Stimulated activated CD4-positive, alpha-beta T cell treated with anti-CD3 and anti-CD28 coated beads, Interleukin-1b, Interleukin-23, amount 100 ng/mL, for 24 hours (primary cell): ENCODE measurements around the gene SURF4.

Experiments used
- DNase-seq, 4 experiments: peaks; one replicate each; pipeline ENCODE4 v3.0.0-alpha.2; 2020; ENCODE audit warnings: low read depth in 4 of 4, low spot score in 1 of 4

Gene SURF4

DNA sequence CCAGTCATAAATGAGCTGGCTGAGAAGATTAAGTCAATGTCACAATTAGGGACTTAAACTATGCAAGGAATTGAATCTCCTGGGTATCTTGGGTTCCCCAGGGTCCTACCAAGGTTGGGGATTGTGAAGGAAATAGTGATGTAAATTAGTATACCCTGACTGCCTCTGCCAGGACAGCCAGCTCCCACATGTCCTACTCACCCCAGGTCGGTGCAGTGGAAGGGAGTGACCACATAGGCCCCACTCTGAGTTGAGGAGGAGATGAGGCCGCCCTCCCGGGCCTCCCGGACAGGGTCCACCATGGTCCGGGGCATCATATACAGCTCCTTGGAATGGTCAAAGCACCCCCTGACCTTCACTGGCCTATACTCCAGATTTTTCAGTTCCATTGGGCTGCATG lies 22.3 kb downstream of the SURF4 start:
- no peak for DNase-seq

DNA sequence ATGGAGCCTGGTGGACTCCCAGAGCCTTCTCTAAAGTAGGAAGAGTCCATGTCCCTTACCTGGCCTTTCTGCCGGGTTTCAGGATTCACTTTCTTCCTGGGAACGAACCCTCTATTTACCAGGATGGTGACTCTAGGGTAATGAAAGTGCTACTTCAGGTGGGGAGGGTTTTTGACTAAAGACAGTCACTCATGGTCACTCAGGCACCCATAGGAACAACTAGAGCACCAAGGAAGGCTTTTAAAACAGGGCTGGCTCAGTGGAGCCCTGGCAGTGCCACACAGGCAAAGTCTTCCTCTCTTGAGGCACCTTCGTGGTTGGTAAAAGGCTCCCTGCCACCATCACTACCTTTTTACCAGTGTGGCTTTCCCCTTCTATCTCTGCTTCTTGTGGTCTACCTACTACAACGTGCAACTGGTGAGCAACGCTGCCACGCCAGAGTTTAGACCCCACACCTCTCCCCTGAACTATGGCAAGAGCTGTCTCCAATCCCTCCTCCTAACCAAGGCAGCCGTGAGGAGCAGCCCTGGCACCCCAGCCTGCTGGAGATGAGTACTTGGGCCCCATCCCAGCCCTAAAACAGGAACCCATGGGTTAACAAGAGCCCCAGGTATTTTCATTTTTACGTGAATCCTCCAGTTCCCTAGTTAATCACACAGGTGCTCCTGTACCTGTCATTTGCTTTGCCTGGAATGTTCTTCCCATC lies 23.1 kb downstream of the SURF4 start:
- DNase-seq, result no peak

DNA sequence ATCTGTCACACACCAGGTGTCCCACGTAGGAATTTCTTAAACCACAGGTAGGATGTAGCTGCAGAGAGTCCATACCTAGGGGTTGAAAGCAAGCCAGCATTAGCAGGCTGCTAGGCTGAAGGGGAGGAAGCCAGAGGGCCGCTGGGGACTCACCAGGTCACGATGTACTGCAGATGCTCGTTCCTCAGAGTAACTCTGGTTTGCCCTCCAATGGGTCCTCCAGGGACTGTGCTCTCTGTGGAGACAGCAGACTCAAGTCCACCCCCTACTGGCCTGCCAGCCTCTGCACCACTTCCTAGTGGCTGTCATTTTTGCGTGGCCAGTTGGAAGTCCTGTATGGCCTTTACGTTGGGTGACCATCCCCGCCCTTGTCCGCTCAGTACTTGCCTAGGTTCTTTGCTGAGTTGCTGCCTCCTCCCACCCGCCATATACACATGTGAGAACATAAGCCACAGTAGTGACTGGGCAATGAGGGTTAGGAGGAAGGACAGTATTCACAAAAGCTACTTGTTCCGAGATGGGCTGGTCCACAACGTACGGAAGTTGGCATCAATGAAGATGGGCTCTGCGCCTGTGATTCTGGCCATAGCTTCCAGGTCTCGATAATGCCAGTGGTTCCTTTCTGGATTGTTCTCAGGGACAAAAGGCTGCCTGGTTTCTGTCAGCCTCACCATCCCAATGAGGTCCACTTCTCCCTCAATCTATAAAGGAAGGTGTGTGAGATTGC lies 23.8 kb downstream of the SURF4 start:
- DNase-seq, result no peak

DNA sequence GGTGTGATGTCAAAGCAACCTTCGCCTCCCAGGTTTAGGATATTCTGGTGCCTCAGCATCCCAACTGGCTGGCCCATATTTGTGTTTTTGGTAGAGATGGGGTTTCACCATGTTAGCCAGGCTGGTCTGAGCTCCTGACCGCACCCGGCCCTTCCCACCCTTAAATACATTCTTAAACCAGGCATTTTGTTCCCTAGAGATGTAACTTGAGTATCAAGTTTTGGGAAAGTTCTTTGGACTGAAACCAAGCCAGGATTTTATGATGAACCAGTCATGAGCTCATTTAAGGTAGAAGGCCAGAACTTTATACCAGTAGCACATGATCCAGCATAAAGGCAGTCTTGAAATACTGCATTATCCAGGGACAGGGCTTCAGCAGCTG lies 24.3 kb downstream of the SURF4 start:
- DNase-seq, result no peak

DNA sequence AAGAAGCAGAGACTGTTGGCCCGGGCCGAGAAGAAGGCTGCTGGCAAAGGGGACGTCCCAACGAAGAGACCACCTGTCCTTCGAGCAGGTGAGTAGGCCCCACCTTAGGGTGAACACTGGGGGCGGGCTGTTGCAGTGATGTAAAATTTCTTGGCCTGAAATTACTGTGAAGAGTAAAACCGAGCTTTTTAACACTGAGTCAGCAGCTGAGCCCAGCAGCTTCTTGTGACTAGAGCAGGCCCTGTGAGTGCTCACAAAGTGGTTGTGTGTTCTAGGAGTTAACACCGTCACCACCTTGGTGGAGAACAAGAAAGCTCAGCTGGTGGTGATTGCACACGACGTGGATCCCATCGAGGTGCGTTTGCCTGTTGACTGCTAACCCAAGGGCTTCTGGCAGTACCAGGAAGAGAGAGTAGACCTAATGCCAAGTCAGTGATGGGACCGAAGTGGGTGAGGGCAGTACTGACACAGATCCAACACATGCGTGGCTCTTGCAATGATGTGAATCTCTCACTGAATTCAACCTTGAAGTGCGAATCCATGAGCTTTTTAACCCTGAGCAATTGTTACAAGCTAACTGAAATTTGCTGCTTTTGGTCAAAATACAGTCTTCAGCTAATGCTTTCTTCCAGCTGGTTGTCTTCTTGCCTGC lies 25.8 kb downstream of the SURF4 start:
- no peak for DNase-seq

DNA sequence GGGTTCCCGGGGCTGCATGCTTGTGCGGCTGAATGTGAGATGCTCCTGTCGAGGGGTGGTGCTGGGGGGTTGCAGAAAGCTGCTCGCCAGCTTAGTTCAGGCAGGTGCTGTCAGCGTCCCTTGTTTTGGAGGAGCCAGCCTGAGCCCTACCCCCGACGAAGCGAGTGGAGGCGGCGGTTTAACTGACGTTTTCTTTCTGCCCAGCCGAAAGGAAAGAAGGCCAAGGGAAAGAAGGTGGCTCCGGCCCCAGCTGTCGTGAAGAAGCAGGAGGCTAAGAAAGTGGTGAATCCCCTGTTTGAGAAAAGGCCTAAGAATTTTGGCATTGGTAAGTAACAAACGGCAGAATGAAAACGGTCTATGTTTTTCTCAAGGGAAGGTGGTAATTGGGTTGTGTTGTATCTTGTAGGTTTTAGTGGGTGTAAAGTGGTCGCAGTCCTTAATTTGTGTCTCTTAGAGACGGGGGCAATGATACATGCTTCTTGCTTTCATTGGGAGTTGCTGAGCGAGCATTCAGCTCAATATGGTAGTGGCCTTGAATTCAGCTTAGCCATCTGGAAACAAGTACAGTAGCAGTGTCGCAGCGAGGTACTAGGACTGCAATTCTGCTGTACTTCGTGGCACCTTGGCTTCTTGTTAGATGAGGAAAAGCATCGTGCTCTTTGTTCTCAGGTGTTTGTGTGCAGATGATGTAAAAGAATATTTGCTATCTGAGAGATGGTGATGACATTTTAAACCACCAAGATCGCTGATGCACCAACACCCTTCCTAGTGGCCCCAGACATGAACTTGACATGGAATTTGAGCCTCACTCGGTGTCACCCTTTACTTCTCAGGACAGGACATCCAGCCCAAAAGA lies 26.9 kb downstream of the SURF4 start:
- DNase-seq, result no peak

DNA sequence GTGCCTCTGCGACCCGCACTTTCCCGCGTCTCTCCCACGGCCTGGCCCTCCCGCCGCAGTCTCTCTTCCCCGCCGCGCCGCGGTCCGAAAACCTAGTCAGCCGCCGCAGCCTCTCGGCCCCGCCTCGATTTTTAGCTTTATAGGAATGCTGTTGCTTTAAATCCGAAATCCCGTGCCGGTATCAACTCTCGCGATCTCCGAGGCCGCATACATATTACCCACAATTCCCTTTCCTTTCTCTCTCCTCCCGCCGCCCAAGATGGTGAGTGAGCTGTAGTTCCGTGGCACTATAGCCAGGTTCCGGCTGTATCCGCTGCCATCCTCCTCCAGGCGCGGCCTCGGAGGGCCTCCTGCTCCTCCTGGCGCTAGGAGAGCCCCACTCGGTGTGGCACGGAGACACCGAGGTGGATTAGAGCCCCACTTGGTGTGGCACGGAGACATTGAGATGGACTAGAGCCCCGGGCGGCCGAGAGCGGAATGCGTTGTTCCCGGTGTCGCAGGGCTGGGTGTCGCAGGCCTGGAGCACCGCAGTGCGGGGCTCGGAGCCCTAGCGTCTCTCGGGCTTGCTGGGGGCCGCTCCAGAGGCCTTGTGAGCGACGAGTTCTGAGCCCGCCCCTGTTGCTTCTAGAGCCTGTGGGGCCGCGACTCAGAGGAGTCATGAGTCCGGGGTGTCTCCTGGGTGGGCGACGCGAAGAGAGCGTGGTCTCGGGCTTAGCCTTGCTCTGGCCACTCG lies 27.7 kb downstream of the SURF4 start, which contains the start of the genes MED22 and RPL7A:
TSS of gene MED22 (minus strand) at position 147 of the 733 bp plus-strand sequence. CDS start 1,469 bp downstream, outside the sequence.
TSS of gene RPL7A (plus strand) at position 234 of the 733 bp plus-strand sequence. CDS start at position 260, 26 bp downstream.
- DNase-seq, result peak; percentile 71 to 89 (median 86)

DNA sequence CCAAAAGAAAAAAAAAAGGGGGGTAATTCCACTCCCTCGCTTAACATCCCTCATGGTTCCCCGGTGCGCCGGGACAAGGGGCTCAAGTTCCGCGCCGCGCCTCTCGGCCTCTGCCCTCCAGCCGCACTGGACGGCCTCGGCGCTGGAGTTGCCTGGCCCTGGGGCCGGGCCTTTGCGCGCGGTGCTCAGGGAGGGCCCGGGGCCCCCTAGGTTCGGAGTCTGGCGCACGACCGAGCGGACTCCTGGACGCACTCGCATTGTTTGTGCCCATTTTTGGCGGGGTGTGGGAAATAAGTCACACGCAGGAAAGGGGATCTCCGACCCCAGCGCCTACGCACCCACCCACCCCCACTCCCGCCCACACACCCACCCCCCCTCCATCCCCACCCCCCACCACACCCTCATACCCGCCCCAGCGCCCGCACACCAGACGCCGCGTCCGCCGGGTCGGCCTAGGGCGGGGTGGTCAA lies 28.3 kb downstream of the SURF4 start:
- DNase-seq, result no peak

DNA sequence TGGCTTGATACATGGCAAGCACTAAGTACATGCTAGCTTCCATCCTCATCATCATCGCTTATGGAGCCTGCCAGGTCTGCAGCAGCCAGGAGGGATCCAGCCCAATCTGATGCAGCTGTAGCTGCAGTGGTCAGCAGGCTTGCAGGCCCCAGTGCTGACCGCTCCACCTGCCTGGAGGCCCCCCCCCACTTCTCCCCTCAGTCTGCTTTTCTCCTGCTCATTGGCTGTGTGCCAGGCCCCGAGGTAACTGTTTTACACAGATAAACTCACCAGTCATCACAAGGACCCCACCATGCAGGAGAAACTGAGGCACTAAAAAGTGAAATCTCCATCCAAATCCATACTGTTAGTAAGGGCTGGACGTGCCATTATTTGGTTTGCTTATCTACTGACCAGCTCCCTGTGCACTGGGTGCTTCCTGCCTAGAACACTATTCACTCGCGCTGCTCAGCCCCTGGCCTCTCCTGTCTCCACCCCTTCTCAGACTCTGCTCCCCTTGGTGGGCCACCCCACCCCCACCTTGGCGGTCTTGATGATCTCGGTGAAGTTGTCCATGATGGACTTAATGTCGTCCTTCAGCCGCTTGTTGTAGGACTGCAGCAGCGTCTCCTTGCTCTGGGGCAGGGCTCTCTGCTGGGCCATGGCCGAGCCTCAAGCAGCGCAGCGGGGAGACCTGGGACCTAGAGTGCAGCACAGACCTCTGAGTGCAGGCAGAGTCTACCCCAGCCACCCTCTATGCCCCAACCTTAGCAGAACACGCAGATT lies 29.7 kb downstream of the SURF4 start:
- no peak for DNase-seq

DNA sequence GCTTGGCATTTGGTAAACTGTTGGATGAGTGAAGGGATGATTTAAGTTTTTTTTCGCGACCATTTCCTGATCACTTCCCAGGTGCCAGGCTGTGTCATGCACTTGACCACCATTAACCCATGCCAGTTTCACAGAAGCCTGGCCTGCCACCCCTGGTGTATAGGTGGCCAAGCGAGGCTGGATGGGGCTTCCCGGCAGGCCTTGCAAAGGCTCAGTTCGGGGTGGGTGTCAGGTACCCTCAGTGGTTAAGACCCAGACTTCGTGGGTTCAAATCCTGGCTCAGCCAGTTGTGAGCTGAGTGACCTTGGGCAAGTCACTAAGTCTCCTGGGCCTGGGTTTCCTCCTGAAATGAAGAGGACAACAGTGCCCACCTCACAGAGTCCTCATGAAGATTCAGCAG lies 30.3 kb downstream of the SURF4 start:
- DNase-seq, result no peak

DNA sequence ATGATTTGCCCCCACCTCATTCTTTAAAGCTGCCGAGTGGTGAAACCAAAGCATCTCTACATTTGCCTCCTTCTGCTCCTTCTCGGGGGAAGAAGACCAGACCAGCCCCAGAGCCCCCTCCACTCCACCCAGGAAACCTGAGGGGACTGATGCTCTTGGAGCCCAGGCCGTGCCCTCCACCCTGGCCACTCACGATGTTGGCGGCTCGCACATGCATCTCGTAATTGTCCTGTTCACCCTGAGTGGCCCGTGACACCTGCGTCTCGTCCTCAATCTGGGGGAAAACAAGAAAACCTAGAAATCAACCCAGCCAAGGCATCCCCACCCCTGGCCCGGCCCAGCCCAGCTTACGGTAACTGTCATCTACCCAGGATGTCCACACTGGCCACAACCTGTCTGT lies 30.9 kb downstream of the SURF4 start:
- DNase-seq, result no peak

DNA sequence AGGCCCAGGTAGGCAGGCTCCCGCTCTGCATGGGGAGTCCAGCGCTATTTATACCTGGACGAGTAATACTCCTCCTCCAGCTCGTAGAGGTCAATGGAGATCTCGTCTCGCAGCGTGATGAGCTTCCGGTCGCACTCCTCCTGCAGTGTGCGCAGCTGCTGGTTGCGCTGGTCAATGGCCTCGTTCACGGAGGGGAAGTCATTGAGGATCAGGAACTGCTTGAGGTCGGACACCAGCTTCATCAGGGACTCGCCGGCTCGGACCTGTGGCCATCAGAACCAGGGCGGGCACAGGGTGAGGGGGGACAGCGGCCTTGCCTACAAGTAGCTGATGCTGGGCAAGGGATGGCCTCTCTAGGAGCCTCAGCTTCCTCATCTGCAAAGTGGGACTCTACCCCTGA lies 31.8 kb downstream of the SURF4 start:
- no peak for DNase-seq

DNA sequence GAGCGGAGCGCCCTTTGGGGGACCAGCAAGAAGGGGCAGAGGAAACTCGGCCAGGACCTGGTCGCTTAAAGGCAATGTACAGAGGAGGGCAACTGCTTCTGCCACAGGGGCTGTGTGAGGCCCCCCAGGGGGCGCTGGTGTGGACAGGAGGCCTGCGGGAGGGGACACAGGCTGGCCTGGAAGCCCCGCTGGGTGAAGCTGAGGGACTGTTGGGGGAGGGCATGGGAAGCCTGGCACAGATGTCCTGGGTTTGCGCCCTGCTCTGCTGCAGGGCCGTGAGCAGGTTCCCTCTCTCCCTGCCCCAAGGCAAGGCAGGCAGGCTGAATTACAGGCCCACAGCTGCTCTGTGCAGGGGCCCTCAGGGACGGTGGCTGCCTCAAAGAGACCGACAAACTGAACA lies 33.3 kb downstream of the SURF4 start:
- no peak for DNase-seq

DNA sequence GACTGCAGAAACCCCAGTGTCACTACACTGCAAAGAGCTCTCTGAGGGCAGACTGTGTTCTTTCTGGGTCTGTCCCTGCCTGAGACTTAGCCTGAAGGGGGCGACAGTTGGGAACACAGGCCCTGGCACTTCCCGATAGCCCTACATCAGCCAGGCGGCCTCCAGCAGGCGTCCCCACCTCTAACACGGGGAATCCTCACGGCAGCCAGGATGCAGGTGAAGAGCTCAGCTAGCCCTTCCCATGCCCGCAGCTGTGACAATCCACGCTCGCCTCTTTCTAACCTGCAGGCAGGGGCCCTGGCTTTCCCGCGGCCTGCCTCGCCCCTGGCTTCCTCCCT lies 33.8 kb downstream of the SURF4 start:
- no peak for DNase-seq

DNA sequence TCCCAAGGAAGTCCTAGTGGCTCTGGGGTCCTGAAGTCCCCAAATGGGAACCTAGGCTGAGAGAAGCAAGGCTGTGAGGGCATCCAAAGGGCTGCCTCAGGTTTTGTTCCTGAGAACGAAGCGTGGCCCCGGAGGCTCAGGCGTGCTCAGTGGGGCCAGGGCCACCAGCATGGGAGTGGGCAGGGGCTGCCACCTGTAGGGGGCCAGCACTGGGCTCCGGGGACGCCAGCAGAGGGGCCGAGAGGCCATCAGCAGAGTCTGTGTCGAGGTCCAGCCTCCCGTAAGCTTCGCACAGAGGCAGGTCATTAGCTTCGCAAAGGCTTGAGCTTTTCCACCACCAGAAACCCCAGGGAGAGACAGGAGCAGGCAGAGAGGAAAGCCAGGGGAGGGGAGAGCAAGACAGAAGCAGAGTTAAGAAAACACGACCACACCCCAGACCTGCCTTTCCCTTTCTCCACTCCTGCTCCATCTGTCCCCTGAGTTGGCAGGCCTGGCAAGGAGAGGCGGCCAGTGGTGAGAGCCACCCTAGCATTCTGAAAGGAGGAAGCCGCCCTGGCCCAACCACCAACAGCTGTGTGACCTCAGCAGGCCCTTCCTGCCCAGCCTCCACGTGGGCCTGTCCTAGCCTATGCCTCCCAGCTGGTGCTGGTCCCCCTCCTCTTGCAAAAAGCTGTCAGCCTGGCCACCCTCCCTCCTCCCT lies 34.3 kb downstream of the SURF4 start:
- no peak for DNase-seq

DNA sequence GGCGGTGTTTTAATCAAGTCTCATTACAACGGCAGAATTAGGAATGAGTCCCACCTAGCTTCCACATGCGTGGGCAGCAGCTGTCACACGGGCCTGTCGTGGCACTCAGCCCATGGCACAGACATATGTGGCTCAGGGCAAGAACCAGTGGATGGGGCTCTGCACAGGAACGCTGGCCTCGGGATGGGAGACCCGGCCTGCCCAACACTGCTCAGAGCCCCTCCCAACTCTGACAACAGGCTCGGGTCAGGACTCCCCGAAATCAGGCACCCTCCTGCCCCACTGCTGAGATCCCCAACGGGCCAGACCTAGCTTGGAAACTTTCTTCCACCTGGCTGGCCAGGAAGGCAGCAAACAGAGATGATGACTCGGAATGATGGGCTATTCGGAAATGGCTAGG lies 34.9 kb downstream of the SURF4 start:
- DNase-seq, result no peak

DNA sequence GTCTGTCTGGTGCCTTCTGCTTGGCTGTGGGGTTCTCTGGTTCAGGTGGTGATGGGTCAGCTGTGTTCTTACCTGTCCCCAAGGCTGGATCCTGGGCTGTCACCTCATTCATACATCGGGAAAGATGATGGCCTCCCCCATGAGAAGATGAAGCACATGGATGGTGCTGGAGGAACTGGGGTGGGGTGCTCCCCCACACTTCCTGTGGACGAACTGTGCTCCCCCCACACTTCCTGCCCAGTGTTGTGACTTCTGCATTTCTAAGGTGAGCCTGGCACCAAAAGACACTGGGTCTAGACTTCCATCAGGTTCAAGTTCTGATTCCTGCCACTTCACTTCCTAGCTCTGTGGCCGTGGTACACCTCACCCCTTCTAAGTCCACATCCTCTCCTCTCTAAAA lies 35.6 kb downstream of the SURF4 start:
- DNase-seq, result no peak

DNA sequence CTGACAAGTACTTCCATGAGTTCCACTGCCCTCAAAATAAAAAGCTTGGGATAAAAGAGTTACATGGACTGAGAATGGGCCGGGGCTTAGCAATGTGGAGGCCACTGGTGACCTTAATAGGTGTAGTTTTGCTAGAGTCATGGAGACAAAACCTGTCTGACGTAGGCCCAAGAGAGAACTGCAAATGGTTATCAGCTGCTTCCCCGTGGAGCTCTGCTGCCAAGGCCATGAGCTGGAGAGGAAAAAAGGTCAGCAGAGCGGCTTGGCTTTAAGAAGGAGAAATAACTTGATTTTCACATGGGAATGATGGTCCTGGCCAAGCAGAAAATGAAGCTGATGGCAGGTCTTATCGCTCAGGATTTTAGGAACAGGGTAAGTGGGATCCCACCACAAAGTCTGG lies 36.2 kb downstream of the SURF4 start:
- DNase-seq, result no peak
